Measurements from ENCODE around the gene HPSE. TPM values are rescaled to one million over a fixed set of nuclear protein-coding genes. Genes with fewer than 3 reads are reported as not detected.
"Not testable (repeated sequence)": the region's sequence is repeated elsewhere in the genome, so short reads cannot be mapped to it uniquely, and the experiment has no call there.

The HPSE gene
- total and polyA plus RNA-seq, 2 of the 8 experiments (the other 6 are each of a cell fraction or from before 2014, with no cell fraction given), result 1.5 to 5.0 TPM

- H2AK5ac ChIP-seq (ENCODE audit: low read depth, low read length); H4K91ac ChIP-seq (replicated peaks; ENCODE audit: insufficient read length, low read length); DNase-seq (ENCODE audit: low read depth in 1 of 2, low spot score in 2 of 2); H3K4me1 ChIP-seq (replicated peaks in 1 of 4; ENCODE audit: control insufficient read depth in 3 of 4, insufficient read depth in 4 of 4, low read length in 3 of 4); H2AFZ ChIP-seq (ENCODE audit: low read length); H3K9me3 ChIP-seq (ENCODE audit: insufficient read depth in 2 of 2, low read depth in 1 of 2, low read length in 1 of 2); H3K27ac ChIP-seq (ENCODE audit: low read depth, low read length); FAIRE-seq; H3K56ac ChIP-seq (replicated peaks; ENCODE audit: insufficient read length, low read depth, low read length); H2BK5ac ChIP-seq (ENCODE audit: low read depth, low read length); H2BK20ac ChIP-seq (ENCODE audit: low read length); H4K8ac ChIP-seq (ENCODE audit: extremely low read depth, insufficient read depth, low read length); H3K23me2 ChIP-seq (ENCODE audit: low read depth, low read length); H3K18ac ChIP-seq (ENCODE audit: extremely low read depth, low read length); H4K20me1 ChIP-seq (replicated peaks in 1 of 2; ENCODE audit: control insufficient read depth in 1 of 2, insufficient read depth in 2 of 2, low read length in 2 of 2); H3K4me3 ChIP-seq (ENCODE audit: extremely low read depth in 1 of 4, insufficient read depth in 2 of 4, low read depth in 3 of 4, low read length in 4 of 4); H4K5ac ChIP-seq (ENCODE audit: insufficient read length, low read depth, low read length); H3K23ac ChIP-seq (ENCODE audit: insufficient read length); H2BK12ac ChIP-seq (ENCODE audit: low read depth, low read length); H3K14ac ChIP-seq (ENCODE audit: insufficient read length); H3K4ac ChIP-seq (replicated peaks; ENCODE audit: insufficient read length, low read depth, low read length); H3K9ac ChIP-seq (replicated peaks in 1 of 4; ENCODE audit: extremely low read depth in 1 of 4, low read depth in 3 of 4, low read length in 3 of 4); H3K27me3 ChIP-seq (replicated peaks in 1 of 4; ENCODE audit: control insufficient read depth in 3 of 4, extremely low read depth in 1 of 4, insufficient read depth in 3 of 4, low read length in 3 of 4); H3K4me2 ChIP-seq (ENCODE audit: insufficient read depth in 1 of 2, low read depth in 2 of 2, low read length in 2 of 2); H3K79me2 ChIP-seq (ENCODE audit: control insufficient read depth in 1 of 2, insufficient read depth in 2 of 2, low read length in 2 of 2); POLR2A ChIA-PET (ENCODE audit: partially characterized antibody); H3K79me1 ChIP-seq (ENCODE audit: low read depth, low read length); H2BK15ac ChIP-seq (ENCODE audit: low read length); H2BK120ac ChIP-seq (replicated peaks; ENCODE audit: low read depth, low read length): not testable (repeated sequence)
- WGBS, 2 experiments (ENCODE audit: extremely low coverage in 1 of 2, insufficient coverage in 1 of 2, insufficient read length in 1 of 2, insufficient replicate concordance in 2 of 2, low coverage in 1 of 2, low lambda C conversion rate in 2 of 2, missing lambda C conversion rate in 1 of 2), result 95% methylated on average over 3 of the region's 3 CpGs; no CpG with 5 or more reads in 1 of the 2 experiments
- CTCF ChIA-PET (ENCODE audit: partially characterized antibody), result interaction anchor here (0.7 to 2.6 kb wide), 4 partner anchors 8 to 135 kb away, joined by 3 to 9 read pairs (median 4); no protein-coding TSS in a partner anchor
- peaks cover 0 to 10% (median 3%) of the 10 kb centered on the region in 4 experiments; a peak in 5 of 8 replicates for H3K36me3 ChIP-seq (ENCODE audit: control insufficient read depth in 2 of 4, insufficient read depth in 4 of 4, low read length in 3 of 4)
These were observed 60.7 kb downstream of the HPSE start for GRCh38 chr4:83273926-83274325.
